ENCODE measurements around the gene FBLN1.

The FBLN1 gene

GRCh38 chr22:45584621-45585436, 82.1 kb downstream of the FBLN1 start:
- Histone ChIP-seq H3K9me3 (ENCODE audit: control insufficient read depth, insufficient read depth, low read depth, low read length) (no peaks in the 10 kb centered on the region), H3K27ac (ENCODE audit: extremely low read depth, low read depth, low read length) (no peak overlapping the region), H3K36me3 (ENCODE audit: control insufficient read depth in 2 of 2, insufficient read depth in 1 of 2, low read length in 2 of 2) (peaks cover 0 to 7% of the 10 kb centered on the region in 2 experiments; a peak in 1 of 3 replicates), H3K4me3 (ENCODE audit: low read depth, low read length) (no peak overlapping the region), H3K4me1 (ENCODE audit: control insufficient read depth, insufficient read depth, low read length) (no peaks in the 10 kb centered on the region)
- CTCF ChIA-PET: no interaction called here
- no peak for TF ChIP-seq SCRT2 (tag by site-specific recombination; IDR thresholded peaks at IDR 0.05)
- TF ChIP-seq ZNF513 (tag by site-specific recombination; IDR thresholded peaks at IDR 0.05): no peak
- TF ChIP-seq ZNF555 (tag by site-specific recombination; conservative IDR thresholded peaks at IDR 0.05): no peak
- TF ChIP-seq ZSCAN30 (tag by site-specific recombination; IDR thresholded peaks at IDR 0.05): no peak
- TF ChIP-seq ZBTB21 (tag by site-specific recombination; IDR thresholded peaks at IDR 0.05): no peak
- TF ChIP-seq ZBTB8A (tag by site-specific recombination; IDR thresholded peaks at IDR 0.05): no peak
- TF ChIP-seq YY1 (tag by site-specific recombination; IDR thresholded peaks at IDR 0.05): no peak
- POLR2A ChIA-PET: no interaction called here

GRCh38 chr22:45585437-45585755, 82.7 kb downstream of the FBLN1 start:
- no peak for TF ChIP-seq ZNF692 (tag by site-specific recombination; IDR thresholded peaks at IDR 0.05)
- TF ChIP-seq ZNF398 (tag by site-specific recombination; IDR thresholded peaks at IDR 0.05): no peak
- TF ChIP-seq INSM2 (tag by site-specific recombination; IDR thresholded peaks at IDR 0.05): no peak
- TF ChIP-seq ELK4 (IDR thresholded peaks at IDR 0.05; ENCODE audit: borderline replicate concordance, low read depth, low read length): no peak
- TF ChIP-seq HOXA7 (CRISPR knock-in tag; IDR thresholded peaks at IDR 0.05; ENCODE audit: borderline replicate concordance): no peak
- CTCF ChIA-PET: interaction anchor here (1.0 kb wide), 1 partner anchor 7 kb away, joined by 3 read pairs; no protein-coding TSS in a partner anchor
- Histone ChIP-seq H3K36me3 (ENCODE audit: control insufficient read depth in 2 of 2, insufficient read depth in 1 of 2, low read length in 2 of 2) (peaks cover 0 to 1% of the 10 kb centered on the region in 2 experiments; a peak in 1 of 3 replicates), H3K4me3 (ENCODE audit: low read depth, low read length) (no peak overlapping the region), H3K4me1 (ENCODE audit: control insufficient read depth, insufficient read depth, low read length) (no peaks in the 10 kb centered on the region), H3K9me3 (ENCODE audit: control insufficient read depth, insufficient read depth, low read depth, low read length) (no peaks in the 10 kb centered on the region), H3K27ac (ENCODE audit: extremely low read depth, low read depth, low read length) (no peak overlapping the region)
- POLR2A ChIA-PET: no interaction called here

All from HEK293 (cell line).